H9 (cell line): ENCODE data around the gene CXCR2. TPM values are rescaled to one million over a fixed set of nuclear protein-coding genes. Genes with fewer than 3 reads are reported as not detected.

ENCODE experiments used
- DNase-seq: peaks from one replicate; pipeline ENCODE4 v3.0.0-alpha.2; 2017
- H2AFZ ChIP-seq: one replicate; pipeline ENCODE4 v1.6.1; 2013; ENCODE audit warnings: mild to moderate bottlenecking, low read length, control low read depth, moderate library complexity
- H2AK5ac ChIP-seq: 2 replicates; pipeline ENCODE4 v1.6.1; 2013; ENCODE audit warnings: low read length, control low read depth, mixed read lengths; ENCODE audit not compliant: insufficient read length
- H2BK120ac ChIP-seq: one replicate; pipeline ENCODE4 v1.6.1; 2013; ENCODE audit warnings: low read depth, mild to moderate bottlenecking, low read length, control low read depth, inconsistent platforms; ENCODE audit not compliant: poor library complexity, severe bottlenecking
- H2BK12ac ChIP-seq: 2 replicates; pipeline ENCODE4 v1.6.1; 2013; ENCODE audit warnings: low read length, control low read depth, mixed read lengths, low read depth; ENCODE audit not compliant: insufficient read length
- H2BK15ac ChIP-seq: 2 replicates; pipeline ENCODE4 v1.6.1; 2013; ENCODE audit warnings: low read depth, low read length, control low read depth
- H2BK20ac ChIP-seq: one replicate; pipeline ENCODE4 v1.6.1; 2013; ENCODE audit warnings: low read depth, mild to moderate bottlenecking, low read length, control low read depth, inconsistent platforms; ENCODE audit not compliant: poor library complexity, severe bottlenecking
- H2BK5ac ChIP-seq: 2 replicates; pipeline ENCODE4 v1.6.1; 2013; ENCODE audit warnings: low read length, control low read depth, mixed read lengths; ENCODE audit not compliant: insufficient read length
- H3K14ac ChIP-seq: 2 replicates; pipeline ENCODE4 v1.6.1; 2013; ENCODE audit warnings: low read length, control low read depth; ENCODE audit not compliant: insufficient read depth
- H3K18ac ChIP-seq: 2 replicates; pipeline ENCODE4 v1.6.1; 2013; ENCODE audit warnings: low read depth, mild to moderate bottlenecking, mixed read lengths, low read length, control low read depth; ENCODE audit not compliant: insufficient read length
- H3K23ac ChIP-seq: 2 replicates; pipeline ENCODE4 v1.6.1; 2013; ENCODE audit warnings: low read length, control low read depth, mixed read lengths, low read depth; ENCODE audit not compliant: insufficient read length
- H3K23me2 ChIP-seq: 2 replicates; pipeline ENCODE4 v1.6.1; 2013; ENCODE audit warnings: low read depth, mild to moderate bottlenecking, mixed read lengths, low read length, control low read depth; ENCODE audit not compliant: insufficient read length, poor library complexity, severe bottlenecking
- H3K27ac ChIP-seq: 2 replicates; pipeline ENCODE4 v1.5.1; 2013; ENCODE audit warnings: low read length, control low read depth, mixed read lengths, low read depth; ENCODE audit not compliant: insufficient read length
- H3K27me3 ChIP-seq: 2 replicates; pipeline ENCODE4 v1.6.1; 2013; ENCODE audit warnings: low read length, control low read depth, inconsistent platforms; ENCODE audit not compliant: insufficient read depth
- H3K4ac ChIP-seq: 2 replicates; pipeline ENCODE4 v1.6.1; 2013; ENCODE audit warnings: low read depth, mild to moderate bottlenecking, control low read depth, inconsistent platforms, low read length, moderate library complexity
- H3K4me1 ChIP-seq: 2 replicates; pipeline ENCODE4 v1.6.1; 2013; ENCODE audit warnings: low read length, control low read depth, inconsistent platforms; ENCODE audit not compliant: insufficient read depth
- H3K4me2 ChIP-seq: 2 replicates; pipeline ENCODE4 v1.6.1; 2013; ENCODE audit warnings: low read length, control low read depth, mixed read lengths; ENCODE audit not compliant: insufficient read length, insufficient read depth
- H3K56ac ChIP-seq: 2 replicates; pipeline ENCODE4 v1.6.1; 2013; ENCODE audit warnings: low read depth, mild to moderate bottlenecking, mixed read lengths, low read length, control low read depth; ENCODE audit not compliant: insufficient read length
- H3K79me1 ChIP-seq: 2 replicates; pipeline ENCODE4 v1.6.1; 2013; ENCODE audit warnings: low read depth, mild to moderate bottlenecking, moderate library complexity, low read length, control low read depth, inconsistent platforms; ENCODE audit not compliant: insufficient read depth, poor library complexity, severe bottlenecking
- H3K79me2 ChIP-seq: 2 replicates; pipeline ENCODE4 v1.6.1; 2013; ENCODE audit warnings: low read length, control low read depth, inconsistent platforms; ENCODE audit not compliant: insufficient read depth
- H3K9ac ChIP-seq: 2 replicates; pipeline ENCODE4 v1.6.1; 2013; ENCODE audit warnings: low read length, control low read depth, mixed read lengths; ENCODE audit not compliant: insufficient read length; ENCODE audit errors: extremely low read depth
- H3K9me3 ChIP-seq: one replicate; pipeline ENCODE4 v1.6.1; 2013; ENCODE audit warnings: low read depth, low read length, inconsistent platforms; ENCODE audit not compliant: control insufficient read depth
- H3T11ph ChIP-seq: one replicate; pipeline ENCODE4 v1.6.1; 2013; ENCODE audit warnings: mild to moderate bottlenecking, low read length, control low read depth, inconsistent platforms
- H4K20me1 ChIP-seq: one replicate; pipeline ENCODE4 v1.6.1; 2013; ENCODE audit not compliant: control insufficient read depth, insufficient read length, insufficient read depth
- H4K5ac ChIP-seq: 2 replicates; pipeline ENCODE4 v1.6.1; 2013; ENCODE audit warnings: low read depth, mild to moderate bottlenecking, mixed read lengths, low read length, control low read depth; ENCODE audit not compliant: insufficient read length
- H4K8ac ChIP-seq: replicated peaks from 2 replicates; pipeline ENCODE4 v1.6.1; 2013; ENCODE audit warnings: low read length, control low read depth, mixed read lengths, low read depth; ENCODE audit not compliant: insufficient read length
- H4K91ac ChIP-seq: 2 replicates; pipeline ENCODE4 v1.6.1; 2013; ENCODE audit warnings: low read depth, mild to moderate bottlenecking, moderate library complexity, mixed read lengths, low read length, control low read depth; ENCODE audit not compliant: insufficient read length
- H3K27ac Mint-ChIP-seq, 3 experiments: 2 replicates in 2 of 3; 3 replicates in 1 of 3; pipeline ENCODE4 v1.8.0; 2020 to 2021; ENCODE audit warnings: mixed read lengths in 3 of 3, mild to moderate bottlenecking in 1 of 3, moderate library complexity in 1 of 3
- H3K27me3 Mint-ChIP-seq: 2 replicates; pipeline ENCODE4 v1.8.0; 2021; ENCODE audit warnings: low read depth, mild to moderate bottlenecking, moderate library complexity, mixed read lengths
- H3K36me3 Mint-ChIP-seq, 3 experiments: 2 replicates in 2 of 3; 3 replicates in 1 of 3; pipeline ENCODE4 v1.8.0; 2020 to 2021; ENCODE audit warnings: low read depth in 3 of 3, mixed read lengths in 3 of 3; ENCODE audit not compliant: insufficient read depth in 1 of 3
- H3K4me1 Mint-ChIP-seq, 2 experiments: 2 replicates each; pipeline ENCODE4 v1.8.0; 2020; ENCODE audit warnings: mixed read lengths in 2 of 2
- H3K4me3 Mint-ChIP-seq, 2 experiments: 2 replicates in 1 of 2; 3 replicates in 1 of 2; pipeline ENCODE4 v1.8.0; 2020 to 2021; ENCODE audit warnings: mild to moderate bottlenecking in 2 of 2, mixed read lengths in 2 of 2, moderate library complexity in 1 of 2
- H3K9me3 Mint-ChIP-seq, 2 experiments: 2 replicates in 1 of 2; 3 replicates in 1 of 2; pipeline ENCODE4 v1.8.0; 2020; ENCODE audit warnings: mild to moderate bottlenecking in 2 of 2, mixed read lengths in 2 of 2, moderate library complexity in 1 of 2
- total RNA-seq: library from RNA; stranded (reverse); gene quantifications from 2 replicates; pipeline ENCODE4 v1.2.1, GENCODE V29; 2021
- TF ChIP-seq, protein P1 (sequence below): fragments of 200-600 bp; sonication (generic); conservative IDR thresholded peaks from 3 replicates; pipeline ENCODE4 v1.8.0; 2021; ENCODE audit warnings: antibody characterized with exemption, mild to moderate bottlenecking

CXCR2 gene
- total RNA-seq, 1 experiment from 2014 or later = 0.59 TPM

DNA sequence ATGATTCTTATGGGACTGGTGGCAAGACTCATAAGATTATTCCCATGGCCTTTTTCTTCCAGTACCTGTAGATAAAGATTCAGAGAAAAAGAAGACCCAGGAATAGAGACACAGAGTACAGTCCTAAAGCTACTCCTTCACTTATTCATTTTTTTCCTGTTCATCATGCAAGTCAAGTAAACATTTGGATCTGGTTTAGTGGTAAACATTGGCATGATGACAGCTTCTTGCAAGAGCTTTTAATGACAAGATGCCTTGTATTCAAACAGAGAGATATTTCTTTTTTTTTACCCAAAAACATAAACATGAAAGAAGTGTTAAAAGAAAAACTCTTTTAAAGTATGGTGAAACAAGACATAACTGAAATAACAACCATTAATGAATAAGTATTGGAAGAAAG lies 20.2 kb downstream of the CXCR2 start:
- Histone ChIP-seq H3K79me2 (no peaks in the 10 kb centered on the region), H2BK20ac (no peak overlapping the region), H2BK120ac (no peak overlapping the region), H3K56ac (no peak overlapping the region), H2AFZ (no peak overlapping the region), H3K9me3 (peaks cover 5% of the 10 kb centered on the region), H3K79me1 (no peaks in the 10 kb centered on the region), H4K5ac (no peak overlapping the region), H4K20me1 (no peaks in the 10 kb centered on the region), H3K9ac (no peak overlapping the region), H4K8ac (no peak overlapping the region), H3K27me3 (no peaks in the 10 kb centered on the region; the same call in 1 of the 2 replicates), H3K4me1 (no peaks in the 10 kb centered on the region), H3K23me2 (no peaks in the 10 kb centered on the region), H3T11ph (no peak overlapping the region), H3K4me2 (no peak overlapping the region), H3K27ac (no peak overlapping the region), H3K14ac (no peak overlapping the region), H2BK15ac (no peak overlapping the region), H3K18ac (no peak overlapping the region), H3K23ac (no peak overlapping the region), H2BK12ac (no peak overlapping the region), H2AK5ac (no peak overlapping the region), H3K4ac (no peak overlapping the region), H2BK5ac (no peak overlapping the region), H4K91ac (no peak overlapping the region)
- Mint-ChIP-seq H3K27me3 (peaks cover 11% of the 10 kb centered on the region), H3K4me3 (no peak overlapping the region), H3K27ac (no peak overlapping the region), H3K9me3 (peaks cover 15 to 18% of the 10 kb centered on the region in 2 experiments), H3K4me1 (no peaks in the 10 kb centered on the region), H3K36me3 (peaks cover 2 to 6% (median 4%) of the 10 kb centered on the region in 3 experiments; a peak in 4 of 7 replicates)
- TF ChIP-seq, protein P1, sequence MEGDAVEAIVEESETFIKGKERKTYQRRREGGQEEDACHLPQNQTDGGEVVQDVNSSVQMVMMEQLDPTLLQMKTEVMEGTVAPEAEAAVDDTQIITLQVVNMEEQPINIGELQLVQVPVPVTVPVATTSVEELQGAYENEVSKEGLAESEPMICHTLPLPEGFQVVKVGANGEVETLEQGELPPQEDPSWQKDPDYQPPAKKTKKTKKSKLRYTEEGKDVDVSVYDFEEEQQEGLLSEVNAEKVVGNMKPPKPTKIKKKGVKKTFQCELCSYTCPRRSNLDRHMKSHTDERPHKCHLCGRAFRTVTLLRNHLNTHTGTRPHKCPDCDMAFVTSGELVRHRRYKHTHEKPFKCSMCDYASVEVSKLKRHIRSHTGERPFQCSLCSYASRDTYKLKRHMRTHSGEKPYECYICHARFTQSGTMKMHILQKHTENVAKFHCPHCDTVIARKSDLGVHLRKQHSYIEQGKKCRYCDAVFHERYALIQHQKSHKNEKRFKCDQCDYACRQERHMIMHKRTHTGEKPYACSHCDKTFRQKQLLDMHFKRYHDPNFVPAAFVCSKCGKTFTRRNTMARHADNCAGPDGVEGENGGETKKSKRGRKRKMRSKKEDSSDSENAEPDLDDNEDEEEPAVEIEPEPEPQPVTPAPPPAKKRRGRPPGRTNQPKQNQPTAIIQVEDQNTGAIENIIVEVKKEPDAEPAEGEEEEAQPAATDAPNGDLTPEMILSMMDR = no peak
- DNase-seq = no peak
